ENCODE measurements around the gene CRIP2. TPM values are rescaled to one million over a fixed set of nuclear protein-coding genes. Genes with fewer than 3 reads are reported as not detected.
A peak's percentile ranks its signal among the peaks of the same experiment; 100 is the strongest.

Gene CRIP2
- total RNA-seq, 3 donors from 2014 or later (not counting 1 experiment from before 2014, with no cell fraction given) = 1.7 to 4.6 (median 2.0) TPM

- no peak for ATAC-seq
- H3K4me3 ChIP-seq (ENCODE audit: low read length) = no peak overlapping the region
- no peaks in the 10 kb centered on the region for H3K27me3 Mint-ChIP-seq (ENCODE audit: low read depth in 2 of 2)
- H3K27ac ChIP-seq (ENCODE audit: low read length) = no peak overlapping the region
- TF ChIP-seq CTCF (IDR thresholded peaks at IDR 0.05) = no peak
- H3K36me3 ChIP-seq (ENCODE audit: control insufficient read depth, insufficient read depth, low read length) = peaks cover 34% of the 10 kb centered on the region
- no peaks in the 10 kb centered on the region for H3K9me3 Mint-ChIP-seq
- DNase-seq = no peak
- H3K36me3 Mint-ChIP-seq = no peaks in the 10 kb centered on the region
- 96% methylated on average over 22 of the region's 22 CpGs for WGBS (ENCODE audit: insufficient coverage)
- no peak overlapping the region for H3K27ac Mint-ChIP-seq
- no peaks in the 10 kb centered on the region for H3K4me1 ChIP-seq (ENCODE audit: control insufficient read depth, insufficient read depth, low read length)
- no peaks in the 10 kb centered on the region for H3K4me1 Mint-ChIP-seq
- H3K4me3 Mint-ChIP-seq = no peak overlapping the region
- no peaks in the 10 kb centered on the region for H3K9me3 ChIP-seq (ENCODE audit: control insufficient read depth, insufficient read depth, low read length)
- H3K27me3 ChIP-seq (ENCODE audit: control insufficient read depth, insufficient read depth, low read length) = no peaks in the 10 kb centered on the region
- intact Hi-C loops (cut with micrococcal nuclease) = no loop called here
These were observed 18.6 kb upstream of the CRIP2 start for GRCh38 chr14:105455766-105456660.

- intact Hi-C loops (cut with micrococcal nuclease) = no loop called here
- H3K27me3 ChIP-seq (ENCODE audit: control insufficient read depth, insufficient read depth, low read length) = no peaks in the 10 kb centered on the region
- no peaks in the 10 kb centered on the region for H3K27me3 Mint-ChIP-seq (ENCODE audit: low read depth in 2 of 2)
- H3K27ac Mint-ChIP-seq = no peak overlapping the region
- no peaks in the 10 kb centered on the region for H3K9me3 Mint-ChIP-seq
- 94% methylated on average over 22 of the region's 22 CpGs for WGBS (ENCODE audit: insufficient coverage)
- H3K4me1 ChIP-seq (ENCODE audit: control insufficient read depth, insufficient read depth, low read length) = no peaks in the 10 kb centered on the region
- TF ChIP-seq CTCF (IDR thresholded peaks at IDR 0.05) = no peak
- H3K36me3 Mint-ChIP-seq = no peaks in the 10 kb centered on the region
- DNase-seq = no peak
- no peaks in the 10 kb centered on the region for H3K4me1 Mint-ChIP-seq
- no peaks in the 10 kb centered on the region for H3K9me3 ChIP-seq (ENCODE audit: control insufficient read depth, insufficient read depth, low read length)
- peaks cover 37% of the 10 kb centered on the region for H3K36me3 ChIP-seq (ENCODE audit: control insufficient read depth, insufficient read depth, low read length)
- ATAC-seq = peak in 1 of 3 donors; percentile 11
- H3K4me3 Mint-ChIP-seq = no peak overlapping the region
- H3K4me3 ChIP-seq (ENCODE audit: low read length) = no peak overlapping the region
- no peak overlapping the region for H3K27ac ChIP-seq (ENCODE audit: low read length)
These were observed 17.6 kb upstream of the CRIP2 start for GRCh38 chr14:105456736-105457617.

- ATAC-seq (no peak), DNase-seq (no peak)
- Histone ChIP-seq H3K27me3 (ENCODE audit: control insufficient read depth, insufficient read depth, low read length) (no peaks in the 10 kb centered on the region), H3K9me3 (ENCODE audit: control insufficient read depth, insufficient read depth, low read length) (no peaks in the 10 kb centered on the region), H3K27ac (ENCODE audit: low read length) (no peak overlapping the region), H3K4me1 (ENCODE audit: control insufficient read depth, insufficient read depth, low read length) (no peaks in the 10 kb centered on the region), H3K4me3 (ENCODE audit: low read length) (no peak overlapping the region), H3K36me3 (ENCODE audit: control insufficient read depth, insufficient read depth, low read length) (peaks cover 37% of the 10 kb centered on the region)
- Mint-ChIP-seq H3K4me1 (no peaks in the 10 kb centered on the region), H3K36me3 (no peaks in the 10 kb centered on the region), H3K9me3 (no peaks in the 10 kb centered on the region), H3K27me3 (ENCODE audit: low read depth in 2 of 2) (no peaks in the 10 kb centered on the region), H3K27ac (no peak overlapping the region), H3K4me3 (no peak overlapping the region)
- intact Hi-C loops (cut with micrococcal nuclease) = no loop called here
- WGBS (ENCODE audit: insufficient coverage) = 89% methylated on average over 18 of the region's 18 CpGs
- TF ChIP-seq CTCF (IDR thresholded peaks at IDR 0.05) = no peak
These were observed 16.6 kb upstream of the CRIP2 start for GRCh38 chr14:105458010-105458409.

All from natural killer cell (primary cell).